Measurements from ENCODE around the gene PDE1A. TPM values are rescaled to one million over a fixed set of nuclear protein-coding genes. Genes with fewer than 3 reads are reported as not detected.

PDE1A gene
- total RNA-seq, 1 donor from 2014 or later: 51.0 TPM

DNA sequence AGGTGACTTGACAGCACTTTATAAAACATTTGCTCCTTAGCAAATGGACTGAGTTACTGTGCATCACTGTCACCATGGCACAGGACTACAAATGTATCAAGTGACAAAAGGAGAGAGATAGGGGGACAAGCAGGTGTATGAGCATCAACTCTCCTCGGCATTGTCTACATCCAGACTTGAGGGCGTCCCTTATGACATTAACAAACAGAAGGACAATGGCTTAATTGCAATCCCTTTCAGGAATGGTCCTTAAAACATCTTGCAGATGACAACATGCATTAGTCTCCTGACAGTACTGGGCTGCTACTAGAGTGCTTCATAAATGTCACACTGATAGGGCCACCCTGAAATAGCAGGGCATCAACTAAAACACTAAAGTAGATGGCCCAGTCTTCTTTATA lies 198.8 kb downstream of the PDE1A start:
- FAIRE-seq: no peak
- no peak for DNase-seq (ENCODE audit: low spot score in 2 of 2)

GRCh38 chr2:182226807-182227206 lies 200.0 kb downstream of the PDE1A start:
- FAIRE-seq (no peak), DNase-seq (ENCODE audit: low spot score in 2 of 2) (no peak)

DNA sequence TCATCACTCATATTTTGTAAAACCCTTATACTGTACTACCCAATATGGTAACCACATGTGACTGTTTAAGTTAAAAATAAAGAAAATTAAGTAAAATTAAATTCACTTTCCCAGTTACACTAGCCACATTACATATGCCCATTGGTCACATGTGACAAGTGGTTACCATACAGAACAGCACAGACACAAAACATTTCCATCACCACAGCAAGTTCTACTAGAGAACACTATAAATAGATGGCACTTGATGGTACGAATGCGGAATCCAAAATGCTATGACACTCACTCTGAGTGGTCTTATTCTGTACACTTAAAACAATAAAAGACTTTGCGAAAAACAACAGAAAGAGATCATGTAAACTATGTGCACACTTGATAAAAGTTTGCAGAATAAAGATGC lies 202.2 kb downstream of the PDE1A start:
- FAIRE-seq (no peak), DNase-seq (ENCODE audit: low spot score in 2 of 2) (no peak)

DNA sequence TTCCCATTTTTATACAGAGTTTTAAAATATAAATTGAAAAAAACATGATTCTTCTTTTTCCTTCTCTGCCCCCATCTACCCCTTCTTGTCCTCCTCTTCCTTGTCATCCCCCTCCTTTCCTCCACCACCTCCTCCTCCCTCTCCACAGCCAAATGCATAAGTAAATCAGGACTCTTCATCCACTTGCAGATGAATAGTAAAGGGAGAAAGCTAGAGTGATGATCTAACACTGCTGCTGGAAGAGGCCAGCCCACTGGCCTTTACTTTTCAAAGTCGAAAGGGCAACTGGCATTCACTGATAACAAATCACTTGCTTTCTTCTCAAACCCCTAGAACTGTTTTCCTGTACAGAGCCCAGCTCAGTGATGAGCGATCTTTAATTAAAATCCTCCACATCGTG lies 205.8 kb downstream of the PDE1A start:
- DNase-seq (ENCODE audit: low spot score in 2 of 2): no peak
- no peak for FAIRE-seq

DNA sequence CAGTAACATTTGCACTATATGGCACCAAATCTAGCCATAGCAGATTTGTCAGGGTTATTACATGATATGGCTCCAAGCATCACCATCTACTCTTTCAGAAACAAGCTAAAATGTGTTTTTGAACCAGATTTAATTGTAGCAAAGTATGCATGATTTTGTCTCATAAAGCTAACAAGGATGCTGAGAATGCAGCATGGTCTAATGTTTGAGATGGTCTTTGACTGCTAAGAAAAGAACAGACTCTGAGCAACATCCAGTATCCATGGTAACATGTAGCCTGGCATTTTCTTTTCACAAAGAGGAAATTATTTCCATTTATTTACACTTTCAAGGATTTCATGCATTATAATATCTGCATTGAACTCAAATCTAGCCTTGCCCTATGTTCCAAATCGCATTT lies 206.5 kb downstream of the PDE1A start:
- FAIRE-seq: no peak

DNA sequence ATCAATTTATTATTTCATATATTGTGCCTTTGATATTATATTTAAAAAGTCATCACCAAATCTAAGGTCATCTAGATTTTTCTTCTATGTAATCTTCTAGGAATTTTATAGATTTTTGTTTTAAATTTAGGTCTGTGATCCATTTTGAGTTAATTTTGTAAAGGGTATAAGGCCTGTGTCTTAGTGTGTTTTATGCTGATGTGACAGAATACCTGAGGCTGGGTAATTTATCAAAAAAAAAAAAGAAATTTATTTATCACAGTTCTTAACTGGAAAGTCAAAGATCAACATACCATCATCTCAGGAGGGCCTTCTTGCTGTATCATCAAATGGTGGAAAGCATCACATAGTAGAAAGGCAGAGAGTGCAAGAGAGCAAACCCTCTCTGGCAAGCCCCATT lies 216.2 kb downstream of the PDE1A start:
- FAIRE-seq: no peak
- DNase-seq (ENCODE audit: low spot score in 2 of 2): no peak

More for the DNA sequence above, 206.5 kb downstream of the PDE1A start:
- no peak for DNase-seq (ENCODE audit: low spot score in 2 of 2)

DNA sequence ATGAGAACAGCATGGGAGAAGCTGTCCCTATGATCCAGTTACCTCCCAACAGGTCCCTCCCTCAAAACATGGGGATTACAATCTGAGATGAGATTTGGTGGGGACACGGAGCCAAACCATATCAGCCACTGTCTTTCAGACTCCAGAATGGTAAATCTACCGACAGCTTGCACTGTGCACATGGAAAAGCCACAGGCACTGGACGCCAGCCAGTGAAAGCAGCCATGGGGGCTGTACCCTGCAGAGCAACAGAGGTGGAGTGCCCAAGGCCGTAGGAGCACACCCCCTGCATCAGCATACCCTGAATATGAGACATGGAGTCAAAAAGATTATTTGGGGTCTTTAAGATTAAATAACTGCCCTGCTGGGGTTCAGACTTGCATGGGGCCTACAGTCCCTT lies 218.4 kb downstream of the PDE1A start:
- DNase-seq (ENCODE audit: low spot score in 2 of 2) (no peak), FAIRE-seq (no peak)

DNA sequence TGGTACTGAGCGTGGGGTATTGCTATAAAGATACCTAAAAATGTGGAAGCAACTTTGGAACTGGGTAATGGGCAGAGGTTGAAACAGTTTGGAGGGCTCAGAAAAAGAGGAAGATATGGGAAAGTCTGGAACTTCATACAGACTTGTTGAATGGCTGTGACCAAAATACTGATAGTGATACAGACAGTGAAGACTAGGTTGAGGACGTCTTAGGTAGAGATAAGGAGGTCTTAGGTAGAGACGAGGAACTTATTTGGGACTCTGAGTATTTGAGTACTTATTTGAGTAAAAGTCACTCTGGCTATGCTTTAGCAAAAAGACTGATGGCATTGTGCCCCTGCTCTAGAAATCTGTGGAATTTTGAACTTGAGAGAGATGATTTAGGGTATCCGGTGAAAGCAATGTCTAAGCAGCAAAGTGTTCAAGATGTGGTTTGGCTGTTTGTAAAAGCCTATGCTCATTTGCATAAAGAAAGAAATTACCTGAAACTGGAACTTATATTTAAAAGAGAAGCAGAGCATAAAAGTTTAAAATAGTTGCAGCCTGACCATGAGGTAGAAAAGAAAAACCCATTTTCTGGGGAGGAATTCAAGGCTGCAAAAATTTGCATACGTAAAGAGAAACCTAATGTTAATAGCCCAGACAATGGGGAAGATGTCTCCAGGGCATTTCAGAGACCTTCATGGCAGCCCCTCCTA lies 219.6 kb downstream of the PDE1A start:
- no peak for DNase-seq (ENCODE audit: low spot score in 2 of 2)
- no peak for FAIRE-seq

DNA sequence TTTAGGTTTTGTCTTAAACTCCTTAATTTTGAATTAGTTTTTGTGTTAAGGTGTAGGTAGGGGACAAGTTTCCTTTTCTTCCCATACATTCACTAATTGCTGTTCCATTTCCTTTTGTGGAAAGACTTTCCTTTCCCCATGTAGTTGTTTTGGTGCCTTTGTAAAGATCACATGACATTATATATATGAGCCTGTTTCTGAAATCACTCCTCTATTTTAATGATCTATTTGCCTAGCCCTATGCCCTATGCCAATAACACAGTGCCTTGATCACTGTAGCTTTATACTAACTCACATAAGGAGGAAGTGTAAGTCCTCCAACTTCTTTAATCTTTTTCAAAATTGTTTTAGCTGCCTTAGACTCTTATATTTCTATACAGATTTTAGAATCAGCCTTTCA lies 229.3 kb downstream of the PDE1A start:
- no peak for DNase-seq (ENCODE audit: low spot score in 2 of 2)
- FAIRE-seq: no peak

DNA sequence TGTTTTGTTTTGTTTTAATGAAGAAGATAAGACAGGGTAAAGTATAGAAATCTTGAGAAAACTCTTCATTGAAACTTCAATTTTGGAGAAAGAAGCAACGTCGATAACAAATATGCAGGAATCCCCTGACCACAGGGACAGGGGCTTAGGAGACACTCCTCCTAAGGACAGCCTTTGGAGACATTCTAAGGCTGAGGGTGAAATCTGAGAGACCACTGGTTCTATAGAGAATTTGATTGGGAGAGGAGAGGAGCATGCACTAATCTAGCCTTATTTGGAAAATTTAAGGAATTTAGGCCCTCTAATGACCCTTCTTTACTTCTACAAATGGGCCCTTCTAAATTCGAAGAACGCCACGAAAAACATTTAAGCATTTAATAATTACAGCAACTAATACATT lies 233.5 kb downstream of the PDE1A start:
- FAIRE-seq (no peak), DNase-seq (ENCODE audit: low spot score in 2 of 2) (no peak)

DNA sequence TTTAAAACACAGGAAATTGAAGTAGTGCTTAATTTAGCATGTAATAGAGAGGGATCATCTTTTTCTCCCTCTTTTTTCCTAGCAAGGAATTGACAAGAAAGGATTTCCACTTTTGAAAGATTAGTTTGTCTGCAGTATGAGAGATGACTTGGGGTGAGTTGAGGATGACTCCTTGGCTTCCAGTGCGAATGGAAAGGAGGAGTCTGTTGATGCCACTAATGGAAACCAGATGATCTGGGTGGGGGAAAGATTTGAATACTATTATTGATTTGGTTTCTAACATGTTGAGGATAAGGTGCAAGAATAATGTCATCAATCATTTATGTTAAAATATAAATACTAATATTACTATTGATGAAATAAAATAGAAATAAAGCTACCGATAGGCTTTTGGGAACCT lies 235.8 kb downstream of the PDE1A start:
- FAIRE-seq: no peak

GRCh38 chr2:182187130-182187529 lies 239.7 kb downstream of the PDE1A start:
- no peak for FAIRE-seq
- no peak for DNase-seq (ENCODE audit: low spot score in 2 of 2)

More for the DNA sequence above, 235.8 kb downstream of the PDE1A start:
- no peak for DNase-seq (ENCODE audit: low spot score in 2 of 2)

DNA sequence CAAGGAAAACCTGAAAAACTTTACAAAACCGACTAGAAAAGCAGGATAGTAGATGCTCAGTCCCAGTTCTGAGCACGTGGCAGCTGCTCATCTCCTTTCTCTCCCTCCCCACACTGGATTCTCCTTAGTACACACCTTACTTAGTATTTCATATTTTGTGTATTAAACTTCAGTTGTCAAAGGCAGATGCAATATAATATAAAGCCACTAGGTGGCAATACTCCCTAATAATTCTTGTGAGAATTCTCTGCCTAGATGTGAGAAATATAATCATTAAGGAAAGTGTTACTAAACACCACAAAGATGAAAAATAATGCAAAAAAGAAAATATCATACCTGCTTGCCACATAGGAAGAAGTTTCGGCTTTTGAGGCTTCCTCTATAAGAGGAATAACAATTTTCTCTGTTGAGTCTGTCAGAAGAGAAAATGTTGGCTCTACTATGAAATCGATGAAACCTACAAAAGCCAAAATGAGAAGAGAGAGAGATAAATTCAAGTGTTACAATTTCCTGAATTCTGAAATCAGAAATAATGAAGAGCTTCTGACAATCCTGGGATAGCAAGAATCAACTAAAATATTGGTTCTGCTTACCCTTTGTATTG lies 240.6 kb downstream of the PDE1A start:
- peak; percentile 77 for FAIRE-seq
- peak in 1 of 2 donors; percentile 7 for DNase-seq (ENCODE audit: low spot score in 2 of 2)

GRCh38 chr2:182182436-182182835 lies 244.4 kb downstream of the PDE1A start:
- DNase-seq (ENCODE audit: low spot score in 2 of 2) (no peak), FAIRE-seq (no peak)

DNA sequence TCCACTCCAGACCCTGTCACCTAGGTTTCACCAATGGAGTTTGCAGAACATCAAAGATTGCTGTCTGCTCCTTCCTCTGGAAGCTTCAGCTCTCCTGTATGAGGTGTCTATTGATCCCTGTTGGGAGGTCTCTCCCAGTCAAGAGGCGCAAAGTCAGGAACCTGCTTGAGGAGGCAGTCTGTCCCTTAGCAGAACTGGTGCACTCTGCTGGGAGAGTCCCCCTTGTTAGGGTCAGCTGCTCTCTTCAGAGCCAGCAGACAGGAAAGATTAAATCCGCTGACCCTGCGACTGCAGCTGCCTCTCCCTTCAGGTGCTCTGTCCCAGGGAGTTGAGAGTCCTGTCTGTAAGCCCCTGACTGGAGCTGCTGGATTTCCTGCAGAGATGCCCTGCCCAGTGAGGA lies 245.5 kb downstream of the PDE1A start:
- no peak for FAIRE-seq
- no peak for DNase-seq (ENCODE audit: low spot score in 2 of 2)

GRCh38 chr2:182179176-182179575 lies 247.7 kb downstream of the PDE1A start:
- DNase-seq (ENCODE audit: low spot score in 2 of 2) (no peak), FAIRE-seq (no peak)

GRCh38 chr2:182173944-182174622 lies 252.8 kb downstream of the PDE1A start:
- FAIRE-seq (no peak), DNase-seq (ENCODE audit: low spot score in 2 of 2) (no peak)

DNA sequence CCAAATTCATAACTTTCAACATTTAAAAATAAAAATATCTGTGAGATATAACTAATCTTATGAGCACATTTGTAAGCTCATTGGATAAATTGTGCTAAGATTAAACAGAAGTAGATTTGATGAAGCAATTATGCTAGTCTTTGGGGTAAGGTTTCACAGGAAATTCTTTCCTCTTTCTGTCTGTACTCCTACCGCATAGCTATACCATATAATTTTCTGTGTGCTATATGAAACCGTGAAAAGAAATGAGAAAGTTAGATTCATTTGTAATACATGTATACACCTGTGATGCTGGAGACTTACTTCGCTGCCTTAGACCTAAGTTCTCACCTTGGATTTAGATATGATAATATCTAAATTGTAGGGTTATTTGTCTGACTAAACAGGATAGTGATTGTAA lies 256.5 kb downstream of the PDE1A start:
- DNase-seq (ENCODE audit: low spot score in 2 of 2) (no peak), FAIRE-seq (no peak)

DNA sequence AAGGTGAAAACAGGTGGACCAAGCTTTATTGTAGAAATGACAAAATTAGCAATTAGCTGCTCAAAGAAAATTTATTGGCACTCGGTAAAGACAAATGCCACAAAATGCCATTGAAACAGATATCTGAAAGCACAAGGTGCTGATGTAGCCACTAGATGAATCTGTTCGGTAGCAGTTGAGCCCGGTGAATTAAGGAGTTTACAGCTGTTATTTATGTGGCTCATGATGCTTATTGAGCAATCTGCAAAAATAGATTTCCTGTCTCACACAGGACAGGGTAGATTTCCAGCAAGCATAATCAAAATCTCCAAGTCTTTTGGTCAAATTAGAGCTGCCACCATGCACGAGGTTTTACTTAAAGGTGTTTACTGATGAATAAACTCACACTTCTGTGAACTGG lies 259.0 kb downstream of the PDE1A start:
- FAIRE-seq (no peak), DNase-seq (ENCODE audit: low spot score in 2 of 2) (no peak)

DNA sequence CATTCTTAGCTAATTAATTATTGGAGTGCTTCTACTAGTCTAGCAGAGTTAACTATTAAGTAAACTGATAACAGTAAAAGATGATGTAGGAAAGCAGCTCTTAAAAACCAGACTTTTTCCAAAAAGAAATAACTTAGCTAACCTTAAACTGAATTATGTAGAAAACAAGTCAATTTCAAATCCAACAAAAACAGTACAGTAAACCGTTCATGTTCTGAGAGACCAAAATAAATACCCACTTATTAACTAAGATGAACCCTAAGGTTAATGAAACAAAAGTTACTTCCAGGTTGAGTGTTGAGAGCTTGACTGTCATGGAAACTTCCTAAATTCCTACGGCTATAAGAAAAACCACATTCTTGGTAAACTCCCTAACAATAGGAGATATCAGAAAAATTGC lies 260.0 kb downstream of the PDE1A start:
- FAIRE-seq (no peak), DNase-seq (ENCODE audit: low spot score in 2 of 2) (no peak)

DNA sequence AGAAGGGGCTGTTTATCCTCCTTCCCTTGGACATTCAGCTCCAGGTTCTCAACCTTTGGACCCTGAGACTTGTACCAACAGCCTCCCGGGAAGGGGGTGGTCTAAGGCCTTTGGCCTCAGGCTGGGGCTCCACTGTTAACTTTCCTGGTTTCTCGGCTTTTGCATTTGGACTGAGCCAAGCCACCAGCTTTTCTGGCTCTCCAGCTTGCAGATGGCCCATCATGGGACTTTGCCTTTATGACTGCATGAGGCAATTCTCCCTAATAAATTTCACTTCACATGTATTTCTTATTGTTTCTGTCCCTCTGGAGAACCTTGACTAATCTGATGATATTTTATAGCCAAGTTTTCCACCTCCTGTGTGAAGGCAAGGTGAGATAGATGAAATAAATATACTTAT lies 260.4 kb downstream of the PDE1A start:
- no peak for DNase-seq (ENCODE audit: low spot score in 2 of 2)
- no peak for FAIRE-seq

- FAIRE-seq (no peak), DNase-seq (ENCODE audit: low spot score in 2 of 2) (no peak)
These were observed 261.6 kb downstream of the PDE1A start for GRCh38 chr2:182165202-182165601.

Measured in frontal cortex (tissue), 4 donors.